ENCODE results near the gene AUTS2.
A peak's percentile ranks its signal among the peaks of the same experiment; 100 is the strongest.

Gene AUTS2

GRCh38 chr7:70632400-70632799 lies 1034.1 kb downstream of the AUTS2 start:
- DNase-seq: no peak

- no peak for DNase-seq
Measured at GRCh38 chr7:70634071-70634470, 1035.8 kb downstream of the AUTS2 start.

GRCh38 chr7:70634610-70635068 lies 1036.4 kb downstream of the AUTS2 start:
- no peak for DNase-seq

GRCh38 chr7:70635633-70636032 lies 1037.4 kb downstream of the AUTS2 start:
- DNase-seq: no peak

GRCh38 chr7:70636169-70636568 lies 1037.9 kb downstream of the AUTS2 start:
- no peak for DNase-seq

GRCh38 chr7:70637726-70638125 lies 1039.5 kb downstream of the AUTS2 start:
- no peak for DNase-seq

GRCh38 chr7:70638158-70639107 lies 1040.2 kb downstream of the AUTS2 start:
- no peak for DNase-seq

GRCh38 chr7:70640266-70640833 lies 1042.1 kb downstream of the AUTS2 start:
- no peak for DNase-seq

GRCh38 chr7:70641882-70642281 lies 1043.6 kb downstream of the AUTS2 start:
- DNase-seq: no peak

GRCh38 chr7:70645279-70645678 lies 1047.0 kb downstream of the AUTS2 start:
- no peak for DNase-seq

- no peak for DNase-seq
Measured at GRCh38 chr7:70645876-70646351, 1047.6 kb downstream of the AUTS2 start.

GRCh38 chr7:70646536-70647248 lies 1048.4 kb downstream of the AUTS2 start:
- no peak for DNase-seq

- DNase-seq: peak; percentile 88
Measured at GRCh38 chr7:70647801-70648498, 1049.7 kb downstream of the AUTS2 start.

- peak; percentile 47 for DNase-seq
Measured at GRCh38 chr7:70648499-70648861, 1050.2 kb downstream of the AUTS2 start.

GRCh38 chr7:70649323-70649722 lies 1051.0 kb downstream of the AUTS2 start:
- DNase-seq: no peak

GRCh38 chr7:70654146-70654545 lies 1055.9 kb downstream of the AUTS2 start:
- DNase-seq: no peak

- no peak for DNase-seq
Measured at GRCh38 chr7:70654979-70655378, 1056.7 kb downstream of the AUTS2 start.

- no peak for DNase-seq
Measured at GRCh38 chr7:70655694-70656093, 1057.4 kb downstream of the AUTS2 start.

GRCh38 chr7:70657571-70657970 lies 1059.3 kb downstream of the AUTS2 start:
- DNase-seq: no peak

- no peak for DNase-seq
Measured at GRCh38 chr7:70657989-70658632, 1059.8 kb downstream of the AUTS2 start.

GRCh38 chr7:70659263-70659662 lies 1061.0 kb downstream of the AUTS2 start:
- no peak for DNase-seq

GRCh38 chr7:70660154-70660818 lies 1062.0 kb downstream of the AUTS2 start:
- no peak for DNase-seq

Data from NK-92 treated with Interleukin-12 subunit alpha and Interleukin-12 subunit beta, amount 100 ng/mL, for 24 hours (cell line).